ENCODE data around the gene ENTPD8.

DNA sequence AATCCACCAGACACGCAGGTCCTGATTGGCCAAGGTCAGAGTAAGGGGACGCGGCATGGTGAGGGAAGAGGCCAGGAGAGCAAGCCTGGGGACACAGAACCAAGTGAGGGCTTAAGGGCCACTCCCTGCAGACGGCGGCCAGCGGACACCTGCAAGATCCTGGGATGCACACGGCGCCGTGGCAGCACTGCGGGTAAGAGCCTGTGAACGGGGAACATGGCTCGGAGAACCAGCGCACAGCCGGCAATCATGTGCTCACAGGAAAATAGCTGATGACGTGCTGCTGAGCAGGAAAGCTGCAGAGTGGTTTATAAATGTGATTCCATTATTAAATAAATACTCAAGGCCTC is 45.0 kb upstream of the ENTPD8 start:
- TF ChIP-seq POLR2A (IDR thresholded peaks at IDR 0.05) = no peak
- TF ChIP-seq, protein P1, sequence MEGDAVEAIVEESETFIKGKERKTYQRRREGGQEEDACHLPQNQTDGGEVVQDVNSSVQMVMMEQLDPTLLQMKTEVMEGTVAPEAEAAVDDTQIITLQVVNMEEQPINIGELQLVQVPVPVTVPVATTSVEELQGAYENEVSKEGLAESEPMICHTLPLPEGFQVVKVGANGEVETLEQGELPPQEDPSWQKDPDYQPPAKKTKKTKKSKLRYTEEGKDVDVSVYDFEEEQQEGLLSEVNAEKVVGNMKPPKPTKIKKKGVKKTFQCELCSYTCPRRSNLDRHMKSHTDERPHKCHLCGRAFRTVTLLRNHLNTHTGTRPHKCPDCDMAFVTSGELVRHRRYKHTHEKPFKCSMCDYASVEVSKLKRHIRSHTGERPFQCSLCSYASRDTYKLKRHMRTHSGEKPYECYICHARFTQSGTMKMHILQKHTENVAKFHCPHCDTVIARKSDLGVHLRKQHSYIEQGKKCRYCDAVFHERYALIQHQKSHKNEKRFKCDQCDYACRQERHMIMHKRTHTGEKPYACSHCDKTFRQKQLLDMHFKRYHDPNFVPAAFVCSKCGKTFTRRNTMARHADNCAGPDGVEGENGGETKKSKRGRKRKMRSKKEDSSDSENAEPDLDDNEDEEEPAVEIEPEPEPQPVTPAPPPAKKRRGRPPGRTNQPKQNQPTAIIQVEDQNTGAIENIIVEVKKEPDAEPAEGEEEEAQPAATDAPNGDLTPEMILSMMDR (IDR thresholded peaks at IDR 0.05) = no peak

All from uterus (tissue), 2 donors.